GM18909 (cell line): ENCODE data around the gene ANKRD36.
A peak's percentile ranks its signal among the peaks of the same experiment; 100 is the strongest.
"Not testable (repeated sequence)": the region's sequence is repeated elsewhere in the genome, so short reads cannot be mapped to it uniquely, and the experiment has no call there.

Experiments used
- ATAC-seq: cut with Tn5 transposase; IDR thresholded peaks from one replicate; pipeline ENCODE4 v1.9.1; 2021; ENCODE audit warnings: mild to moderate bottlenecking; ENCODE audit not compliant: unreplicated experiment, poor library complexity

Gene ANKRD36

GRCh38 chr2:97112320-97113049 is 468 bp upstream of the ANKRD36 start:
- ATAC-seq = peak; percentile 47

- ATAC-seq = not testable (repeated sequence)
These were observed 916 bp downstream of the ANKRD36 start for GRCh38 chr2:97113882-97114255.

- not testable (repeated sequence) for ATAC-seq
These were observed 16.1 kb downstream of the ANKRD36 start for GRCh38 chr2:97129090-97129489.

GRCh38 chr2:97144016-97144415 is 31.1 kb downstream of the ANKRD36 start:
- ATAC-seq = not testable (repeated sequence)

- ATAC-seq = not testable (repeated sequence)
These were observed 53.6 kb downstream of the ANKRD36 start for GRCh38 chr2:97166548-97166947.

- ATAC-seq = not testable (repeated sequence)
These were observed 55.0 kb downstream of the ANKRD36 start for GRCh38 chr2:97167938-97168337.

GRCh38 chr2:97168583-97168982 is 55.6 kb downstream of the ANKRD36 start:
- not testable (repeated sequence) for ATAC-seq

GRCh38 chr2:97180391-97180790 is 67.4 kb downstream of the ANKRD36 start:
- not testable (repeated sequence) for ATAC-seq

GRCh38 chr2:97195349-97195748 is 82.4 kb downstream of the ANKRD36 start:
- ATAC-seq = not testable (repeated sequence)

GRCh38 chr2:97197251-97197650 is 84.3 kb downstream of the ANKRD36 start:
- not testable (repeated sequence) for ATAC-seq

GRCh38 chr2:97200887-97201286 is 87.9 kb downstream of the ANKRD36 start:
- ATAC-seq = not testable (repeated sequence)

GRCh38 chr2:97202643-97203250 is 89.8 kb downstream of the ANKRD36 start:
- ATAC-seq = not testable (repeated sequence)

- no peak for ATAC-seq
These were observed 97.4 kb downstream of the ANKRD36 start for GRCh38 chr2:97210325-97210724.

- ATAC-seq = not testable (repeated sequence)
These were observed 102.1 kb downstream of the ANKRD36 start for GRCh38 chr2:97215025-97215424.

- not testable (repeated sequence) for ATAC-seq
These were observed 118.1 kb downstream of the ANKRD36 start for GRCh38 chr2:97230848-97231585.

GRCh38 chr2:97232981-97233380 is 120.0 kb downstream of the ANKRD36 start:
- ATAC-seq = not testable (repeated sequence)

GRCh38 chr2:97233660-97234295 is 120.8 kb downstream of the ANKRD36 start:
- not testable (repeated sequence) for ATAC-seq

GRCh38 chr2:97261192-97261591 is 148.2 kb downstream of the ANKRD36 start:
- ATAC-seq = not testable (repeated sequence)

GRCh38 chr2:97266449-97266848 is 153.5 kb downstream of the ANKRD36 start:
- not testable (repeated sequence) for ATAC-seq

- ATAC-seq = no peak
These were observed 154.6 kb downstream of the ANKRD36 start for GRCh38 chr2:97267411-97268074.
